UCSD-AML1 (cell line): Measurements from ENCODE around the gene TRAF3IP1.
A peak's percentile ranks its signal among the peaks of the same experiment; 100 is the strongest.
"Not testable (repeated sequence)": the region's sequence is repeated elsewhere in the genome, so short reads cannot be mapped to it uniquely, and the experiment has no call there.

Experiments used
- DNase-seq: peaks from one replicate; lab custom pipeline; 2025; ENCODE audit not compliant: unreplicated experiment; lab: John Stamatoyannopoulos, UW

Gene TRAF3IP1

GRCh38 chr2:238442257-238442656, 121.9 kb downstream of the TRAF3IP1 start:
- DNase-seq, result not testable (repeated sequence)

GRCh38 chr2:238444242-238444641, 123.9 kb downstream of the TRAF3IP1 start:
- DNase-seq, result no peak

GRCh38 chr2:238445409-238446190, 125.3 kb downstream of the TRAF3IP1 start:
- DNase-seq, result no peak

- no peak for DNase-seq
Measured at GRCh38 chr2:238446371-238446770, 126.1 kb downstream of the TRAF3IP1 start.

- no peak for DNase-seq
Measured at GRCh38 chr2:238448031-238448955, 128.0 kb downstream of the TRAF3IP1 start.

- DNase-seq, result no peak
Measured at GRCh38 chr2:238449241-238449640, 128.9 kb downstream of the TRAF3IP1 start.

GRCh38 chr2:238449909-238450417, 129.6 kb downstream of the TRAF3IP1 start:
- DNase-seq, result peak; percentile 30

- DNase-seq, result no peak
Measured at GRCh38 chr2:238450440-238450861, 130.1 kb downstream of the TRAF3IP1 start.
